A673 (cell line): ENCODE data around the gene SNRPA1.
"Not testable (repeated sequence)": the region's sequence is repeated elsewhere in the genome, so short reads cannot be mapped to it uniquely, and the experiment has no call there.

Source experiments
- EZH2 ChIP-seq: fragments of 200-600 bp; sonication (generic); IDR thresholded peaks from 2 replicates; pipeline ENCODE4 v1.6.1; 2017; ENCODE audit warnings: borderline replicate concordance, low read depth, mild to moderate bottlenecking, mixed read lengths, antibody characterized with exemption, low read length; ENCODE audit not compliant: poor library complexity, severe bottlenecking
- TF ChIP-seq, protein P1 (sequence below): fragments of 300-800, 200-600 bp; sonication (generic); conservative IDR thresholded peaks from 2 replicates; pipeline ENCODE4 v1.5.1; 2017; ENCODE audit warnings: low read depth, mild to moderate bottlenecking, antibody characterized with exemption, low read length, moderate library complexity, mixed read lengths

GRCh38 chr15:101287342-101287741 is 7.7 kb downstream of the SNRPA1 start:
- TF ChIP-seq, protein P1, sequence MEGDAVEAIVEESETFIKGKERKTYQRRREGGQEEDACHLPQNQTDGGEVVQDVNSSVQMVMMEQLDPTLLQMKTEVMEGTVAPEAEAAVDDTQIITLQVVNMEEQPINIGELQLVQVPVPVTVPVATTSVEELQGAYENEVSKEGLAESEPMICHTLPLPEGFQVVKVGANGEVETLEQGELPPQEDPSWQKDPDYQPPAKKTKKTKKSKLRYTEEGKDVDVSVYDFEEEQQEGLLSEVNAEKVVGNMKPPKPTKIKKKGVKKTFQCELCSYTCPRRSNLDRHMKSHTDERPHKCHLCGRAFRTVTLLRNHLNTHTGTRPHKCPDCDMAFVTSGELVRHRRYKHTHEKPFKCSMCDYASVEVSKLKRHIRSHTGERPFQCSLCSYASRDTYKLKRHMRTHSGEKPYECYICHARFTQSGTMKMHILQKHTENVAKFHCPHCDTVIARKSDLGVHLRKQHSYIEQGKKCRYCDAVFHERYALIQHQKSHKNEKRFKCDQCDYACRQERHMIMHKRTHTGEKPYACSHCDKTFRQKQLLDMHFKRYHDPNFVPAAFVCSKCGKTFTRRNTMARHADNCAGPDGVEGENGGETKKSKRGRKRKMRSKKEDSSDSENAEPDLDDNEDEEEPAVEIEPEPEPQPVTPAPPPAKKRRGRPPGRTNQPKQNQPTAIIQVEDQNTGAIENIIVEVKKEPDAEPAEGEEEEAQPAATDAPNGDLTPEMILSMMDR: not testable (repeated sequence)
- TF ChIP-seq EZH2: not testable (repeated sequence)
